ENCODE measurements around the gene DLGAP4. TPM values are rescaled to one million over a fixed set of nuclear protein-coding genes. Genes with fewer than 3 reads are reported as not detected.

DLGAP4 gene
- total and polyA plus RNA-seq, 2 of the 8 experiments (the other 6 are each of a cell fraction or from before 2014, with no cell fraction given) = 41.2 to 57.2 TPM

GRCh38 chr20:36544134-36545018 lies 238.2 kb downstream of the DLGAP4 start:
- ChIA-PET POLR2A (ENCODE audit: partially characterized antibody) (interaction anchor here (0.7 to 1.2 kb wide), 3 partner anchors 27 to 45 kb away, joined by 3 to 4 read pairs (median 4); no protein-coding TSS in a partner anchor), CTCF (ENCODE audit: partially characterized antibody) (interaction anchor here (0.6 to 3.4 kb wide), 13 partner anchors 11 to 389 kb away, joined by 3 to 12 read pairs (median 4); partner anchors contain the start of gene RAB5IF)
- Histone ChIP-seq H3K36me3 (ENCODE audit: control insufficient read depth in 2 of 4, insufficient read depth in 4 of 4, low read length in 3 of 4) (peaks cover 0 to 2% (median 0%) of the 10 kb centered on the region in 4 experiments; a peak in 2 of 8 replicates), H3K18ac (ENCODE audit: extremely low read depth, low read length) (no peak overlapping the region), H4K5ac (ENCODE audit: insufficient read length, low read depth, low read length) (no peak overlapping the region), H3K27me3 (replicated peaks in 1 of 4; ENCODE audit: control insufficient read depth in 3 of 4, extremely low read depth in 1 of 4, insufficient read depth in 3 of 4, low read length in 3 of 4) (no peaks in the 10 kb centered on the region), H3K23ac (ENCODE audit: insufficient read length) (no peak overlapping the region), H2BK15ac (ENCODE audit: low read length) (no peak overlapping the region), H4K8ac (ENCODE audit: extremely low read depth, insufficient read depth, low read length) (no peak overlapping the region), H2BK20ac (ENCODE audit: low read length) (no peak overlapping the region), H3K79me2 (ENCODE audit: control insufficient read depth in 1 of 2, insufficient read depth in 2 of 2, low read length in 2 of 2) (peaks cover 0 to 17% of the 10 kb centered on the region in 2 experiments; a peak in 1 of 4 replicates), H3K79me1 (ENCODE audit: low read depth, low read length) (peaks cover 10% of the 10 kb centered on the region), H3K9me3 (ENCODE audit: insufficient read depth in 2 of 2, low read depth in 1 of 2, low read length in 1 of 2) (no peaks in the 10 kb centered on the region), H4K20me1 (replicated peaks in 1 of 2; ENCODE audit: control insufficient read depth in 1 of 2, insufficient read depth in 2 of 2, low read length in 2 of 2) (peaks cover 4 to 14% of the 10 kb centered on the region in 2 experiments), H3K56ac (replicated peaks; ENCODE audit: insufficient read length, low read depth, low read length) (no peak overlapping the region), H2AFZ (ENCODE audit: low read length) (no peak overlapping the region), H3K4ac (replicated peaks; ENCODE audit: insufficient read length, low read depth, low read length) (no peak overlapping the region), H3K4me3 (ENCODE audit: extremely low read depth in 1 of 4, insufficient read depth in 2 of 4, low read depth in 3 of 4, low read length in 4 of 4) (no peak overlapping the region), H3K4me2 (ENCODE audit: insufficient read depth in 1 of 2, low read depth in 2 of 2, low read length in 2 of 2) (no peak overlapping the region; a peak in 1 of 4 replicates), H3K27ac (ENCODE audit: low read depth, low read length) (no peak overlapping the region), H3K4me1 (replicated peaks in 1 of 4; ENCODE audit: control insufficient read depth in 3 of 4, insufficient read depth in 4 of 4, low read length in 3 of 4) (peaks cover 0 to 24% (median 19%) of the 10 kb centered on the region in 4 experiments; a peak in 6 of 7 replicates), H2BK120ac (replicated peaks; ENCODE audit: low read depth, low read length) (no peak overlapping the region), H3K9ac (replicated peaks in 1 of 4; ENCODE audit: extremely low read depth in 1 of 4, low read depth in 3 of 4, low read length in 3 of 4) (no peak overlapping the region), H3K14ac (ENCODE audit: insufficient read length) (no peak overlapping the region), H2BK5ac (ENCODE audit: low read depth, low read length) (peak overlapping the region; percentile 2; the same call in 1 of the 2 replicates), H3K23me2 (ENCODE audit: low read depth, low read length) (peaks cover 9% of the 10 kb centered on the region; the same call in 1 of the 2 replicates), H4K91ac (replicated peaks; ENCODE audit: insufficient read length, low read length) (no peak overlapping the region), H2AK5ac (ENCODE audit: low read depth, low read length) (no peak overlapping the region), H2BK12ac (ENCODE audit: low read depth, low read length) (no peak overlapping the region)
- FAIRE-seq (no peak), DNase-seq (ENCODE audit: low read depth in 1 of 2, low spot score in 2 of 2) (no peak)
- WGBS, 2 experiments (ENCODE audit: extremely low coverage in 1 of 2, insufficient coverage in 1 of 2, insufficient read length in 1 of 2, insufficient replicate concordance in 2 of 2, low coverage in 1 of 2, low lambda C conversion rate in 2 of 2, missing lambda C conversion rate in 1 of 2) = 87% methylated on average over 15 of the region's 15 CpGs; no CpG with 5 or more reads in 1 of the 2 experiments
- TF ChIP-seq TEAD4 (IDR thresholded peaks at IDR 0.05; ENCODE audit: low read depth, low read length) = peak; percentile 76; the same call in 1 of the 2 replicates
- no peak for TF ChIP-seq MAFK (IDR thresholded peaks at IDR 0.05; ENCODE audit: low read depth, low read length)
- TF ChIP-seq POLR2A (IDR thresholded peaks at IDR 0.05; ENCODE audit: control extremely low read depth in 1 of 2, low read depth in 2 of 2, low read length in 2 of 2) = peak in 1 of 2 experiments; percentile 8; a peak in 1 of 3 replicates

Data from H1 (cell line).